ENCODE results near the gene SLC15A1. TPM values are rescaled to one million over a fixed set of nuclear protein-coding genes. Genes with fewer than 3 reads are reported as not detected.

Gene SLC15A1
- total and polyA plus RNA-seq, 12 donors = 0.01 TPM; not detected in 11

GRCh38 chr13:98721825-98722510, 30.5 kb downstream of the SLC15A1 start:
- Histone ChIP-seq H3K4me3 (no peak overlapping the region), H3K36me3 (no peaks in the 10 kb centered on the region), H3K4me1 (no peaks in the 10 kb centered on the region), H3K27ac (no peak overlapping the region), H3K9me3 (no peaks in the 10 kb centered on the region), H3K27me3 (peaks cover 0 to 8% (median 0%) of the 10 kb centered on the region in 7 donors)
- TF ChIP-seq CTCF (IDR thresholded peaks at IDR 0.05) = no peak
- intact Hi-C loops (cut with DNase I) = no loop called here
- WGBS, 2 donors = 88 to 93% methylated on average over 11 of the region's 11 CpGs
- DNase-seq (no peak), ATAC-seq (no peak)

GRCh38 chr13:98719527-98720250, 32.8 kb downstream of the SLC15A1 start:
- ATAC-seq (no peak), DNase-seq (no peak)
- Histone ChIP-seq H3K36me3 (no peaks in the 10 kb centered on the region), H3K27me3 (no peaks in the 10 kb centered on the region), H3K27ac (no peak overlapping the region), H3K4me3 (no peak overlapping the region), H3K9me3 (no peaks in the 10 kb centered on the region), H3K4me1 (no peaks in the 10 kb centered on the region)
- TF ChIP-seq CTCF (IDR thresholded peaks at IDR 0.05) = no peak
- intact Hi-C loops (cut with DNase I) = no loop called here
- WGBS, 2 donors = 82 to 86% methylated on average over 7 of the region's 7 CpGs

GRCh38 chr13:98717891-98718290, 34.6 kb downstream of the SLC15A1 start:
- no peak for ATAC-seq
- Histone ChIP-seq H3K27ac (no peak overlapping the region), H3K9me3 (no peaks in the 10 kb centered on the region), H3K27me3 (no peaks in the 10 kb centered on the region), H3K36me3 (no peaks in the 10 kb centered on the region), H3K4me1 (no peaks in the 10 kb centered on the region), H3K4me3 (no peak overlapping the region)
- intact Hi-C loops (cut with DNase I) = no loop called here
- 90 to 91% methylated on average over 6 of the region's 6 CpGs for WGBS, 2 donors
- no peak for DNase-seq
- no peak for TF ChIP-seq CTCF (IDR thresholded peaks at IDR 0.05)

- Histone ChIP-seq H3K4me3 (no peak overlapping the region), H3K27me3 (no peaks in the 10 kb centered on the region), H3K27ac (no peak overlapping the region), H3K4me1 (no peaks in the 10 kb centered on the region), H3K36me3 (no peaks in the 10 kb centered on the region), H3K9me3 (no peaks in the 10 kb centered on the region)
- 36 to 38% methylated on average over 5 of the region's 5 CpGs for WGBS, 2 donors
- no peak for ATAC-seq
- TF ChIP-seq CTCF (IDR thresholded peaks at IDR 0.05) = no peak
- no peak for DNase-seq
- intact Hi-C loops (cut with DNase I) = no loop called here
These were observed 35.2 kb downstream of the SLC15A1 start for GRCh38 chr13:98717256-98717655.
